WTC11 (cell line): ENCODE data around the gene CDC42EP2. TPM values are rescaled to one million over a fixed set of nuclear protein-coding genes. Genes with fewer than 3 reads are reported as not detected.
A peak's percentile ranks its signal among the peaks of the same experiment; 100 is the strongest.

Experiments
- ATAC-seq: fragments of 200-7000 bp; cut with Tn5 transposase; 2 replicates; pipeline ENCODE4 v1.10.0; 2021; ENCODE audit warnings: mild to moderate bottlenecking, moderate library complexity
- CTCF ChIA-PET: fragments of 300-600 bp; sonication (Branson Sonifier 250); formaldehyde crosslinking; loops from one replicate; lab custom pipeline; 2021; ENCODE audit warnings: antibody characterized with exemption; lab: Charles Lee
- POLR2A ChIA-PET: fragments of 350-600 bp; sonication (Branson Sonifier 250); formaldehyde crosslinking; loops from one replicate; lab custom pipeline; 2021; ENCODE audit warnings: antibody characterized with exemption; lab: Charles Lee
- DNase-seq: peaks from one replicate; pipeline ENCODE4 v3.0.0; 2021; ENCODE audit warnings: low spot score
- H3K27ac Mint-ChIP-seq: 2 replicates; pipeline ENCODE4 v1.8.0; 2021; ENCODE audit warnings: mixed read lengths
- H3K27me3 Mint-ChIP-seq: 2 replicates; pipeline ENCODE4 v1.8.0; 2021; ENCODE audit warnings: low read depth, mild to moderate bottlenecking, moderate library complexity, mixed read lengths
- H3K36me3 Mint-ChIP-seq: 2 replicates; pipeline ENCODE4 v1.8.0; 2021; ENCODE audit warnings: mixed read lengths
- H3K4me1 Mint-ChIP-seq: 2 replicates; pipeline ENCODE4 v1.8.0; 2022; ENCODE audit warnings: mixed read lengths
- H3K4me3 Mint-ChIP-seq: 2 replicates; pipeline ENCODE4 v1.8.0; 2021; ENCODE audit warnings: mild to moderate bottlenecking, moderate library complexity, mixed read lengths
- H3K9me3 Mint-ChIP-seq: 2 replicates; pipeline ENCODE4 v1.8.0; 2021; ENCODE audit warnings: mixed read lengths
- ATF2 ChIP-seq: sonication (generic); formaldehyde crosslinking; IDR thresholded peaks from 2 replicates; pipeline ENCODE4 v1.8.1; 2022; ENCODE audit warnings: low read depth, missing genetic modification reagents, borderline replicate concordance
- ATF6 ChIP-seq: sonication (generic); formaldehyde crosslinking; IDR thresholded peaks from 2 replicates; pipeline ENCODE4 v1.8.1; 2023; ENCODE audit warnings: mild to moderate bottlenecking, missing genetic modification reagents
- E2F5 ChIP-seq: sonication (generic); formaldehyde crosslinking; IDR thresholded peaks from 2 replicates; pipeline ENCODE4 v1.8.1; 2022; ENCODE audit warnings: mild to moderate bottlenecking, moderate library complexity, missing genetic modification reagents
- ESRRA ChIP-seq: sonication (generic); formaldehyde crosslinking; IDR thresholded peaks from 2 replicates; pipeline ENCODE4 v1.8.1; 2022; ENCODE audit warnings: mild to moderate bottlenecking, missing genetic modification reagents, borderline replicate concordance
- FOXJ3 ChIP-seq: sonication (generic); formaldehyde crosslinking; IDR thresholded peaks from 2 replicates; pipeline ENCODE4 v1.9.0; 2021; ENCODE audit warnings: missing genetic modification reagents, mild to moderate bottlenecking, borderline replicate concordance
- GTF2I ChIP-seq: fragments of 250-450 bp; sonication (Bioruptor Pico); conservative IDR thresholded peaks from 2 replicates; pipeline ENCODE4 v1.4.0; 2021; ENCODE audit warnings: mild to moderate bottlenecking
- IRF1 ChIP-seq: sonication (generic); formaldehyde crosslinking; IDR thresholded peaks from 2 replicates; pipeline ENCODE4 v1.8.0; 2023; ENCODE audit warnings: missing genetic modification reagents
- JUN ChIP-seq: sonication (generic); formaldehyde crosslinking; IDR thresholded peaks from 2 replicates; pipeline ENCODE4 v1.8.0; 2023; ENCODE audit warnings: mild to moderate bottlenecking, missing genetic modification reagents
- KAT7 ChIP-seq: sonication (generic); formaldehyde crosslinking; IDR thresholded peaks from 2 replicates; pipeline ENCODE4 v1.8.1; 2023; ENCODE audit warnings: missing genetic modification reagents, mild to moderate bottlenecking, borderline replicate concordance
- MLX ChIP-seq: sonication (generic); formaldehyde crosslinking; IDR thresholded peaks from 2 replicates; pipeline ENCODE4 v1.8.1; 2023; ENCODE audit warnings: mild to moderate bottlenecking, missing genetic modification reagents, moderate library complexity
- MXD4 ChIP-seq: fragments of 250-450 bp; sonication (Bioruptor Pico); IDR thresholded peaks from 2 replicates; pipeline ENCODE4 v1.8.0; 2021; ENCODE audit warnings: mild to moderate bottlenecking, moderate library complexity, borderline replicate concordance
- NFATC4 ChIP-seq: fragments of 250-450 bp; sonication (Bioruptor Pico); IDR thresholded peaks from 2 replicates; pipeline ENCODE4 v1.9.0; 2021; ENCODE audit warnings: mild to moderate bottlenecking
- NFE2L1 ChIP-seq: sonication (generic); formaldehyde crosslinking; IDR thresholded peaks from 2 replicates; pipeline ENCODE4 v1.8.1; 2023; ENCODE audit warnings: missing genetic modification reagents
- NFYB ChIP-seq: sonication (generic); formaldehyde crosslinking; conservative IDR thresholded peaks from 2 replicates; pipeline ENCODE4 v1.8.0; 2022; ENCODE audit warnings: low read depth, missing genetic modification reagents
- PREB ChIP-seq: sonication (generic); formaldehyde crosslinking; IDR thresholded peaks from 2 replicates; pipeline ENCODE4 v1.8.1; 2022; ENCODE audit warnings: mild to moderate bottlenecking, missing genetic modification reagents, moderate library complexity, borderline replicate concordance
- PRRX2 ChIP-seq: fragments of 250-450 bp; sonication (Bioruptor Pico); IDR thresholded peaks from 2 replicates; pipeline ENCODE4 v1.8.0; 2021; ENCODE audit warnings: mild to moderate bottlenecking
- RELA ChIP-seq: sonication (generic); formaldehyde crosslinking; IDR thresholded peaks from 2 replicates; pipeline ENCODE4 v1.8.1; 2022; ENCODE audit warnings: missing genetic modification reagents, mild to moderate bottlenecking, borderline replicate concordance
- RORB ChIP-seq: fragments of 250-450 bp; sonication (Bioruptor Pico); IDR thresholded peaks from 2 replicates; pipeline ENCODE4 v1.9.0; 2021; ENCODE audit warnings: mild to moderate bottlenecking
- SMAD3 ChIP-seq: sonication (generic); formaldehyde crosslinking; IDR thresholded peaks from 2 replicates; pipeline ENCODE4 v1.8.0; 2022; ENCODE audit warnings: missing genetic modification reagents, mild to moderate bottlenecking, borderline replicate concordance
- SOX15 ChIP-seq: fragments of 250-450 bp; sonication (Bioruptor Pico); IDR thresholded peaks from 2 replicates; pipeline ENCODE4 v1.9.0; 2021; ENCODE audit warnings: mild to moderate bottlenecking
- SP1 ChIP-seq: sonication (generic); formaldehyde crosslinking; conservative IDR thresholded peaks from 2 replicates; pipeline ENCODE4 v1.8.1; 2022; ENCODE audit warnings: missing genetic modification reagents
- ZNF512 ChIP-seq: sonication (generic); formaldehyde crosslinking; IDR thresholded peaks from 2 replicates; pipeline ENCODE4 v1.8.1; 2022; ENCODE audit warnings: missing genetic modification reagents, borderline replicate concordance
- ZNF671 ChIP-seq: fragments of 250-450 bp; sonication (Bioruptor Pico); IDR thresholded peaks from 2 replicates; pipeline ENCODE4 v1.8.0; 2021; ENCODE audit warnings: mild to moderate bottlenecking
- total RNA-seq: library from RNA; stranded (reverse); gene quantifications from 3 replicates; pipeline ENCODE4 v1.2.3, GENCODE V29; 2021

Gene CDC42EP2
- total RNA-seq, 1 experiment from 2014 or later, result 11.0 TPM

GRCh38 chr11:65300621-65301275 is 13.9 kb upstream of the CDC42EP2 start:
- H3K36me3 Mint-ChIP-seq, result peaks cover 24% of the 10 kb centered on the region
- H3K4me1 Mint-ChIP-seq, result peaks cover 13% of the 10 kb centered on the region
- ATAC-seq, result no peak
- H3K4me3 Mint-ChIP-seq, result no peak overlapping the region
- TF ChIP-seq NFYB (CRISPR knock-in tag), result no peak
- no peak for TF ChIP-seq E2F5 (CRISPR knock-in tag)
- TF ChIP-seq NFATC4, result no peak
- TF ChIP-seq GTF2I (CRISPR knock-in tag), result no peak
- no peak for TF ChIP-seq KAT7 (CRISPR knock-in tag)
- TF ChIP-seq, all 79 proteins: peak for 0
- DNase-seq, result no peak
- POLR2A ChIA-PET, result no interaction called here
- Mint-ChIP-seq H3K27me3 (no peaks in the 10 kb centered on the region), H3K9me3 (no peaks in the 10 kb centered on the region), H3K27ac (no peak overlapping the region)
- CTCF ChIA-PET, result no interaction called here

- POLR2A ChIA-PET, result interaction anchor here (0.7 to 2.1 kb wide), 4 partner anchors 9 to 32 kb away, joined by 3 to 6 read pairs (median 4); partner anchors contain the start of gene DPF2
- Mint-ChIP-seq H3K36me3 (peaks cover 17% of the 10 kb centered on the region), H3K27me3 (no peaks in the 10 kb centered on the region), H3K4me3 (no peak overlapping the region), H3K4me1 (peaks cover 13% of the 10 kb centered on the region), H3K9me3 (no peaks in the 10 kb centered on the region), H3K27ac (no peak overlapping the region; the same call in 1 of the 2 replicates)
- DNase-seq (peak; percentile 71), ATAC-seq (peak; percentile 92)
- peak; percentile 27; the same call in 1 of the 2 replicates for TF ChIP-seq SP1 (CRISPR knock-in tag)
- no peak for TF ChIP-seq IRF1 (CRISPR knock-in tag)
- no peak for TF ChIP-seq SOX15
- TF ChIP-seq ZNF671 (CRISPR knock-in tag), result no peak
- TF ChIP-seq NFE2L1, result peak; percentile 78
- no peak for TF ChIP-seq FOXJ3
- CTCF ChIA-PET, result interaction anchor here (0.7 to 3.4 kb wide), 9 partner anchors 9 to 97 kb away, joined by 3 to 23 read pairs (median 6); partner anchors contain the start of gene CDC42EP2
These were observed 13.0 kb upstream of the CDC42EP2 start for GRCh38 chr11:65301491-65302329.

- ATAC-seq, result no peak
- peaks cover 12% of the 10 kb centered on the region for H3K36me3 Mint-ChIP-seq
- H3K27ac Mint-ChIP-seq, result no peak overlapping the region
- H3K27me3 Mint-ChIP-seq, result peaks cover 16% of the 10 kb centered on the region
- CTCF ChIA-PET, result interaction anchor here (0.6 to 3.4 kb wide), 2 partner anchors 11 to 29 kb away, joined by 3 to 23 read pairs; partner anchors contain the start of gene CDC42EP2
- H3K9me3 Mint-ChIP-seq, result no peaks in the 10 kb centered on the region
- POLR2A ChIA-PET, result no interaction called here
- H3K4me3 Mint-ChIP-seq, result no peak overlapping the region
- peaks cover 13% of the 10 kb centered on the region for H3K4me1 Mint-ChIP-seq
- DNase-seq, result no peak
- TF ChIP-seq ZNF512 (CRISPR knock-in tag) (no peak), RELA (no peak), JUN (CRISPR knock-in tag) (no peak), MLX (CRISPR knock-in tag) (no peak), PREB (CRISPR knock-in tag) (no peak), SMAD3 (CRISPR knock-in tag) (no peak), ESRRA (CRISPR knock-in tag) (no peak), ATF6 (CRISPR knock-in tag) (no peak), RORB (CRISPR knock-in tag) (no peak), PRRX2 (no peak), ATF2 (CRISPR knock-in tag) (no peak), SP1 (CRISPR knock-in tag) (no peak), MXD4 (CRISPR knock-in tag) (no peak)
These were observed 11.1 kb upstream of the CDC42EP2 start for GRCh38 chr11:65303555-65303954.
